Right lobe of liver (tissue), 6 donors: ENCODE data around the gene NR5A1. TPM values are rescaled to one million over a fixed set of nuclear protein-coding genes. Genes with fewer than 3 reads are reported as not detected.

ENCODE experiments used
- ATAC-seq, 4 donors: fragments of 200-7000 bp; cut with Tn5 transposase; one replicate each; pipeline ENCODE4 v1.9.1; 2020; ENCODE audit warnings: mild to moderate bottlenecking in 4 of 4, moderate library complexity in 4 of 4
- DNase-seq, 3 donors: peaks; one replicate each; pipeline ENCODE4 v3.0.0-alpha.2; 2020
- H3K27ac ChIP-seq, 3 donors: fragments of 200-600 bp; one replicate each; pipeline ENCODE4 v1.8.0; 2022
- H3K27me3 ChIP-seq, 2 donors: fragments of 200-600 bp; one replicate each; pipeline ENCODE4 v1.8.0; 2022
- H3K36me3 ChIP-seq, 4 donors: fragments of 200-600 bp; sonication (generic) in 1 of 4; one replicate each; pipeline versions ENCODE4 v1.5.1 to v1.8.0; 2017 to 2022; ENCODE audit warnings: control low read depth in 1 of 4
- H3K4me1 ChIP-seq, 4 donors: fragments of 200-600 bp; sonication (generic) in 1 of 4; one replicate each; pipeline versions ENCODE4 v1.5.1 to v1.8.0; 2017 to 2022; ENCODE audit warnings: control low read depth in 1 of 4
- H3K4me3 ChIP-seq, 3 donors: fragments of 200-600 bp; one replicate each; pipeline ENCODE4 v1.8.0; 2022
- H3K9me3 ChIP-seq, 4 donors: fragments of 200-600 bp; sonication (generic) in 1 of 4; one replicate each; pipeline versions ENCODE4 v1.5.1 to v1.8.0; 2017 to 2022; ENCODE audit warnings: control low read depth in 1 of 4
- CTCF ChIP-seq, 4 donors: fragments of 200-600 bp in 3 of 4; fragments of 450-650 bp in 1 of 4; IDR thresholded peaks; one replicate each; pipeline versions ENCODE4 v1.5.1 to v1.8.0; 2016 to 2022; ENCODE audit warnings: antibody characterized with exemption in 4 of 4, mild to moderate bottlenecking in 2 of 4
- POLR2A ChIP-seq: fragments of 450-650 bp; IDR thresholded peaks from one replicate; pipeline ENCODE4 v1.6.1; 2017; ENCODE audit warnings: antibody characterized with exemption, mild to moderate bottlenecking
- WGBS: methylation state at CpG from one replicate; pipeline ENCODE4 v1.1.6; 2018; ENCODE audit warnings: low coverage, low lambda C conversion rate; ENCODE audit not compliant: insufficient coverage; ENCODE audit errors: missing lambda C conversion rate; 5-methylcytosine and 5-hydroxymethylcytosine counted together
- intact Hi-C, 2 donors: fragments of 100-400 bp; cut with DNase I; formaldehyde crosslinking; loops; one replicate each; pipeline versions ENCODE4 v1.11.2 to v1.14.1; 2022
- total RNA-seq, 6 experiments: library from RNA; depleted of rRNA in 2 of 6; stranded (reverse); fragments of >200 nt in 2 of 6; fragmentation: NEBNext Ultra II Directional in 3 of 6; extraction: Animal tissue kit (Norgen Biotek cat#: 25700) in 3 of 6; gene quantifications; one replicate each; pipeline versions ENCODE4 v1.1.0 to v1.2.4, GENCODE V29; 2016 to 2023
- donor health status: DM: no; HTN: yes; CAD: no.
- donor health status: DM: no; HTN: no; CAD: no.
- donor health status: DM: no; HTN: no; CAD: no.
- donor health status: DM: no; HTN: yes; CAD: no.
- donor health status: DM: no; HTN: yes; CAD: no.

Gene NR5A1
- total RNA-seq, 6 experiments from 2014 or later, result 0.26 TPM; not detected in 5

GRCh38 chr9:124512806-124513204 is 5.6 kb upstream of the NR5A1 start:
- TF ChIP-seq CTCF (IDR thresholded peaks at IDR 0.05) (no peak), POLR2A (no peak)
- no peak for DNase-seq

GRCh38 chr9:124511891-124512805 is 4.9 kb upstream of the NR5A1 start:
- DNase-seq (no peak), ATAC-seq (peak; percentile 15 to 46 (median 32))
- no peak overlapping the region for H3K4me3 ChIP-seq
- WGBS, result 36% methylated on average over 11 of the region's 23 CpGs
- H3K27ac ChIP-seq, result no peak overlapping the region
- TF ChIP-seq CTCF (IDR thresholded peaks at IDR 0.05) (no peak), POLR2A (no peak)
- intact Hi-C loops, result no loop called here
- no peaks in the 10 kb centered on the region for H3K9me3 ChIP-seq
- no peaks in the 10 kb centered on the region for H3K27me3 ChIP-seq
- H3K36me3 ChIP-seq, result no peaks in the 10 kb centered on the region
- peaks cover 0 to 19% (median 9%) of the 10 kb centered on the region in 4 donors for H3K4me1 ChIP-seq

More at GRCh38 chr9:124512806-124513204, 5.6 kb upstream of the NR5A1 start:
- Histone ChIP-seq H3K27ac (no peak overlapping the region), H3K36me3 (no peaks in the 10 kb centered on the region), H3K4me1 (peaks cover 0 to 19% (median 9%) of the 10 kb centered on the region in 4 donors), H3K9me3 (no peaks in the 10 kb centered on the region), H3K4me3 (no peak overlapping the region), H3K27me3 (no peaks in the 10 kb centered on the region)
- no CpG with 5 or more reads among the region's 9 CpGs for WGBS
- no peak for ATAC-seq
- intact Hi-C loops, result no loop called here

GRCh38 chr9:124511426-124511840 is 4.2 kb upstream of the NR5A1 start:
- Histone ChIP-seq H3K4me3 (no peak overlapping the region), H3K27me3 (no peaks in the 10 kb centered on the region), H3K36me3 (no peaks in the 10 kb centered on the region), H3K27ac (no peak overlapping the region), H3K4me1 (peaks cover 0 to 19% (median 9%) of the 10 kb centered on the region in 4 donors), H3K9me3 (no peaks in the 10 kb centered on the region)
- ATAC-seq, result peak in 3 of 4 donors; percentile 4 to 7 (median 5)
- WGBS, result 70% methylated on average over 2 of the region's 6 CpGs
- no peak for DNase-seq
- intact Hi-C loops, result no loop called here
- TF ChIP-seq CTCF (IDR thresholded peaks at IDR 0.05) (no peak), POLR2A (no peak)

GRCh38 chr9:124510650-124511425 is 3.6 kb upstream of the NR5A1 start:
- peak; percentile 80 to 94 (median 86) for ATAC-seq
- intact Hi-C loops, result no loop called here
- 36% methylated on average over 4 of the region's 9 CpGs for WGBS

More at GRCh38 chr9:124510650-124511425, 3.6 kb upstream of the NR5A1 start:
- Histone ChIP-seq H3K4me3 (no peak overlapping the region), H3K36me3 (no peaks in the 10 kb centered on the region), H3K27me3 (no peaks in the 10 kb centered on the region), H3K9me3 (no peaks in the 10 kb centered on the region), H3K27ac (no peak overlapping the region), H3K4me1 (peaks cover 0 to 19% (median 9%) of the 10 kb centered on the region in 4 donors)
- no peak for DNase-seq
- TF ChIP-seq POLR2A (no peak), CTCF (IDR thresholded peaks at IDR 0.05) (no peak)
